ENCODE results near the gene SLC8B1.

Gene SLC8B1

DNA sequence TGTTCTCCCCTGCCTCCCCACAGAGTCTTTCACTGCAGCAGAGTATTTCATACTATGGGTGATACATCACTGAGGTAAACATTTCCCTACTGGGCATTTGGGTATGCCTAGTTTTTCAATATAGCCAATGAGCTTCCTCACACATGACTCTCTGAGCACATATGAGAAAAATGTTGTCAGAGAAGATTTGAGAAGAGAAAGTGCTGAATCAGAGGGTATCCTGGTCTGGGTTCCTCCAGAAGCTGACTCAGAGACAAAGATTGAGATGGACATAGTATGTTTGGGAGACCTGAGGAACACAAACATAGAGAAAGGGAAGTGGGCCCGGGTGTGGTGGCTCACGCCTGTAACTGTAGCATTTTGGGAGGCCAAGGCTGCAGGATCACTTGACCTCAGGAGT, 12.6 kb downstream of the SLC8B1 start:
- no peak for DNase-seq (ENCODE audit: low read depth in 2 of 2)

GRCh38 chr12:113320401-113320800, 14.5 kb downstream of the SLC8B1 start:
- no peak for DNase-seq (ENCODE audit: low read depth in 2 of 2)

- no peak for DNase-seq (ENCODE audit: low read depth in 2 of 2)
These were observed 15.8 kb downstream of the SLC8B1 start for GRCh38 chr12:113318900-113319628.

DNA sequence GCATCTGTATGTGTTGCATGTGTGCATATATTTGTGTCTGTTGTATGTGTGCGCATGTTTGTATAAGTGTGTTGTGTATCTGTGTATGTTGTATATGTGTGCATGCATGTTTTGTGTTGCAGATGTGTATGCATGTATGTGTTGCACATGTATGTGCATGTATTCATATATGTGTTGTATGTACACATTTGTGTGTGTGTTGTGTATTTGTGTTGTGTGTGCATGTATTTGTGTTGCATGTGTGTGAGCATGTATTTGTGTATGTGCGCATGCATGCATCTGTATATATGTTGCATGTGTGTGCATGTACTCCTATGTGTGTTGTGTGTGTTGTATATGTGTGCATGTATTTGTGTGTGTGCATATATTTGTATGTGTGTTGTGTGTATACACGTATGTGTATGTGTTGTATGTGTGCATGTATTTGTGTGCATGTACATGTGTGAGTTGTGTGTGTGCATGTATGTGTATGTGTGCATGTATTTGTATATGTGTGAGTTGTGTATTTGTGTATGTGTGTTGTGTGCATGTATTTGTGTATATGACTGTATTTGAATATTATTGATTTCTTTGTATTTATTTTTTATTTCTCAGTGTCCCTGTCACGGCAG, 16.8 kb downstream of the SLC8B1 start:
- DNase-seq (ENCODE audit: low read depth in 2 of 2): no peak

- DNase-seq (ENCODE audit: low read depth in 2 of 2): no peak
These were observed 17.8 kb downstream of the SLC8B1 start for GRCh38 chr12:113317122-113317521.

- no peak for DNase-seq (ENCODE audit: low read depth in 2 of 2)
These were observed 18.8 kb downstream of the SLC8B1 start for GRCh38 chr12:113316155-113316554.

DNA sequence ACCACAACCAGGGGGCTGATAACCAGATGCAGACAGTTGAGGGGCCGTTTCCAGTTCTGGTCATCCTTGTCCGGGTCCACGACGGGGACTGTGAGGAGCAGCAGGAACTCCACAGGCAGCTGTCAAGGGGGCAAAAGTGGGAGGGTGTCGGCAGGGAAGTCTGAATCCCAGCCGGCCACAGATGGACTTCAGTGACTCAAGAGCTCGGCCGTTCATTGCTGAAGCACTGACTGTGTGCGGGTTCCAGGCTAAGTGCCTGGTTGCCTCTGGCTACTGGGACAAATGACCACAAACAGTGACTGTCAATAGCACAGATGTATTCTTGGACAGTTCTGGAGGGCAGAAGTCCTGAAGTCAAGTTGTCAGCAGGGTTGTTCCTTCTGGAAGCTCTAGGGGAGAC, 19.6 kb downstream of the SLC8B1 start:
- DNase-seq (ENCODE audit: low read depth in 2 of 2): no peak

- no peak for DNase-seq (ENCODE audit: low read depth in 2 of 2)
These were observed 20.8 kb downstream of the SLC8B1 start for GRCh38 chr12:113314121-113314529.

- no peak for DNase-seq (ENCODE audit: low read depth in 2 of 2)
These were observed 24.4 kb downstream of the SLC8B1 start for GRCh38 chr12:113310489-113310888.

GRCh38 chr12:113306382-113306781, 28.5 kb downstream of the SLC8B1 start:
- DNase-seq (ENCODE audit: low read depth in 2 of 2): no peak

DNA sequence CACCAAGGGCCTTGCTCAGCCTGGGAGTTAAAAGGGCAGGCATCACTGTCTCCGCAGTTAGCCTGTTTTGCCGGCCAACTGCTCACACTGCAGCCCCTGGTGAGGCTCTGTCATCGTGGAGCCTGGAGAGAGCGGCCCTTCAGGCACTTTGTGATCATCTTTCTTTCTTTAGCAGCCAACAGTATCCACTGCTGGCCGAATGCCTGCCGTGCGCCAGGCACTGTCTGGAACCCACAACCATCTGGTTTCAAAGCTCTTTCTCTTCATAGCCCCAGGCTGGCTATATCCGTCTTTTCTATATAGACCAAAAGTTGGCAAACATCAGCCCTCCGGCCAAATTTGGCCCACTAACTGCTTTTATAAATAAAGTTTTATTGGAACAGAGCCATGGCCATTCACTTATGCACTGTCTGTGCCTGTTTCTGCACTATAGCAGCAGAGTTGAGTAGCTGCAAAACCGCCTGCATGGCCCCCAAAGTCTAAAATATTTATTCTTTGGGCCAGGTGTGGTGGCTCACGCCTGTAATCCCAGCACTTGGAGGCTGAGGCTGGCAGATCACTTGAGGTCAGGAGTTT, 29.5 kb downstream of the SLC8B1 start:
- no peak for DNase-seq (ENCODE audit: low read depth in 2 of 2)

DNA sequence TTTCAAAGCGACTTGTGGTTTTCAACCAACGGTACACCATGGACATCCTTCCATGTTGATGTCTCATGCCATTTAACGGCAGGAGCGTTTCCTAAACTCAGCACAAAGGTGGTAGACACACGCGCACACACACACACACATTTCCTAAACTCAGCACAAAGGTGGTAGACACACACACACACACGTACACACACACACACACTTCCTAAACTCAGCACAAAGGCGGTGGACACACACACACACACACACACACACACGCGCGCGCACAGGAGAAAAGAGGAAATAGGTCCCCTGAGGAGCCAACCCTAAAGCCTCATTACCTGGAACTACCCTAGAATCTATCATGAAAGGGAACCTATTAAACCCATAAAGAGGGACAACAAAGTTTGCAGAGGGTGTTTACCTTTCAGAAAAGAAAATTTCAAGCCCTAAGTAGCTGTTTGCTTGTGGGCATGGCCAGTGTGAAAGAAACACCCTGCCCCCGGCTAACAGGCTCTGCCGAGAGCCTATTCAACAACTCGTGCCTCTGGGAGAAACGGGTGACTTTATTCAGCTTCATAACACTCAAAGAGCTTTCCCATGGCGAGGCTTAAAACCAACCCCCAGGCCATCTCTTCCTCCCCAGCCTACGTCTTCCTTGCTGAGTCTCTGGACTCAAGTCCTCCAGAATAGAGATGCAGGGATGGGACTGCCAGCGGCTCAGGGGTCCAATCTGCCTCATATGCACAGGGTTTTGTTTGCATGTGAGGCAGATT, 31.8 kb downstream of the SLC8B1 start:
- no peak for DNase-seq (ENCODE audit: low read depth in 2 of 2)

DNA sequence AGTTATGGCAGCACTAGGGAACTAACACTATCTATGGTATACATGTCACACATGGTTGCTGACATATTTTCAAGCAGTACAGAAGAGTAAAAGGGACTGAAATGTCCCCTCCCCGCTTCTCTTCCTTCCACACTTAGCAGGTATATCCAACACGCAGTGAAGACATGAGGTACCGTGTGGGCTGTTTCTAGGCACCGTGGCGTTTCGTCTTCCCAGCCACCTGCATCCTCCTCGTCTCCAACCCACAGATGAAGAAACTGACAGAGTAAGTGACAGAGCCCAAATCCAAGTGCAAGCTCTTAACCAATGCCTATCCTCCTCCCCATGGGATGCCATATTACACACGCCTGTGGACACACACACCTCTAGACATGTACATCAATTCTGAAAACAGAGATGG, 32.4 kb downstream of the SLC8B1 start:
- no peak for DNase-seq (ENCODE audit: low read depth in 2 of 2)

- DNase-seq (ENCODE audit: low read depth in 2 of 2): no peak
These were observed 33.1 kb downstream of the SLC8B1 start for GRCh38 chr12:113301811-113302210.

DNA sequence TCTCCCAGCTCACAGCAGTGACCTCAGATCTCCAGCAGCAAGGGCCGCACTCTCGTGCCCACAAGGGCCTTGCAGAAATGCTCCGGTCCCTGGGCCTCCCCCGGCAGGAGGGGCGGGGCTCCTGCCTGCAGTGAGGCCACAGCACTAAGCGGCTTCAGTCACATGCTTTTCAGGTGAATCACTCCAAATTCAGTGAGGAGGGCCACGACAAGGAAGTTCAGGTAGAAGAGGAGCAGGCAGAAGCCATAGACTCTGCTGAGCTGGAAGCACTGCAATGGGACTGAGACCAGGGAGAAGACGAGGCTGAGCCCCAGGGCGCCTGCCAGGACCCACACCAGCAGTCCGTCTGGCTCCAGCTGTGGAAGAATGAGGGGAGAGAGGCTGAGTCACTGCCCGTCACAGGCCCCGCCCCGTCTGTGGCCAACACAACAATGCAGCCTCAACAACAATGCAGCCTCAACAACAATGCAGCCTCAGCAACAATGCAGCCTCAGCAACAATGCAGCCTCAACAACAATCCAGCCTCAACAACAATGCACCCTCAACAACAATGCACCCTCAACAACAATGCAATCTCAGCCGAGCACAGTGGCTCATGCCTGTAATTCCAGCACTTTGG, 35.2 kb downstream of the SLC8B1 start:
- DNase-seq (ENCODE audit: low read depth in 2 of 2): no peak

- no peak for DNase-seq (ENCODE audit: low read depth in 2 of 2)
These were observed 35.9 kb downstream of the SLC8B1 start for GRCh38 chr12:113298861-113299545.

DNA sequence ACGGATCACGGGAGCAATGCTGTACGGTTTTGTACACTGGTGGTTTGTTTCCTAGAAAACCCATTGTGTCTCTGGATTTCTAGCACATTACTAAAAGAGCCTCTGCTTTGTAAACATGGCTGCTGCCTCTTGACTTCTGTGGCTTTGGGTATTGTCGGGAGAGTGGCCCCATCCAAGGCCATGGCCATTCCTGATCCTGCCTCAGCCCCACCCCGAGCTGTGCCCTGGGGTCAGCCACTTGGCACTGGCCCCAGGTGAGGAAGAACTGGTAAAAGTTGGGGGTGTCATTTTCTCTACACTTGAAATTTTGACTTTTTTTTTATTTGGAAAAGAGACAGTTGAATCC, 36.5 kb downstream of the SLC8B1 start:
- no peak for DNase-seq (ENCODE audit: low read depth in 2 of 2)

GRCh38 chr12:113297621-113298471, 37.1 kb downstream of the SLC8B1 start:
- no peak for DNase-seq (ENCODE audit: low read depth in 2 of 2)

DNA sequence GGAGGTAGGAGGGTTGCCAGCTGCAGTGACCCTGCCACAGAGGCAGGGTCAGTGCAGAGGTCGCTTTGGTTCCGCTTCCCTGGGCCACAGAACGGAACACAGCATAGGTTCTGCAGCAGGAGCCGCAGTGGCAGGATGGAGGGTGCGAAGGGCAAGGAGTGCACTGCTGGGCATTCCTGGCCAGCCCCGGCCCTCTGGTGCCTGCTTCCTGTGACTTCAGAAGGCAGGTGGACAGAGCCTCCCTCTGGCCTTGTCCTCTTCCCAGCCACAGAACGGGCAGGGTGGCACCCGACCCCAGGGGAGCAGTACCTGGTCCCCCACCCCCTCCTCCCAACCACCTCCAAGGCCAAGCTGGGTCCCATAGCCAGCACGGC, 37.7 kb downstream of the SLC8B1 start:
- no peak for DNase-seq (ENCODE audit: low read depth in 2 of 2)

GRCh38 chr12:113296557-113297213, 38.2 kb downstream of the SLC8B1 start:
- DNase-seq (ENCODE audit: low read depth in 2 of 2): no peak

Measured in activated CD8-positive, alpha-beta memory T cell treated with anti-CD3 and anti-CD28 coated beads for 4 hours (primary cell).